ENCODE data around the gene CTAG1B.
"Not testable (repeated sequence)": the region's sequence is repeated elsewhere in the genome, so short reads cannot be mapped to it uniquely, and the experiment has no call there.

Gene CTAG1B

DNA sequence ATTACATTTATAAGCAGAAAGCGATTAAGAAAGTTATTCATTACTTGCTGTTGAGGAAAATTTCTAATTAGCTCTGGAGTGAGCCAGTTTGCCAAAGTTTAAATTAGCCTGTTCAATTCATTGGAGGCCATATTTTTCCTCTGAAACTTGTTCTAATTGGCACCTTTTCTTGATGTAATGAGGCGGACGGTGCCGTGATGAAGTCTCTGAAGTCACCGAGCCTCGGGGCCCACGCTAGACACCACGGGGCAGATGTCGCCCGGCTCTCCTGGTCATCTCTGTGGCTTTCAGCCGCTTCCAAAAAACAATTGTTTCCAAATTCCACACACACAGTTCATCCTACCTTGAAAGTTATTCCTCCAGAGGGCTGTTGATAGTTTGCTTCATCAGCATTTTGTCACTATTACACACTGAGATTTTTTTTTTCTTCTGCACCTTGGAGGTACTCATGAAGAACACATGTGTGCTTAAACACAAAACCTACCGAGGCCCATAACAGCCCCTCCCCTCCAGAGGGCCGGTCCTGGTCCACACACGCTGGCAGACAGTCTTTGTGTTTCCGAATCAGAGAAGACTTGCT, 38.2 kb upstream of the CTAG1B start:
- Mint-ChIP-seq H3K4me1 (no peaks in the 10 kb centered on the region), H3K9me3 (peaks cover 28% of the 10 kb centered on the region), H3K27me3 (ENCODE audit: low read depth) (no peaks in the 10 kb centered on the region), H3K27ac (no peak overlapping the region), H3K4me3 (no peak overlapping the region), H3K36me3 (ENCODE audit: low read depth) (no peaks in the 10 kb centered on the region)
- TF ChIP-seq, protein P1, sequence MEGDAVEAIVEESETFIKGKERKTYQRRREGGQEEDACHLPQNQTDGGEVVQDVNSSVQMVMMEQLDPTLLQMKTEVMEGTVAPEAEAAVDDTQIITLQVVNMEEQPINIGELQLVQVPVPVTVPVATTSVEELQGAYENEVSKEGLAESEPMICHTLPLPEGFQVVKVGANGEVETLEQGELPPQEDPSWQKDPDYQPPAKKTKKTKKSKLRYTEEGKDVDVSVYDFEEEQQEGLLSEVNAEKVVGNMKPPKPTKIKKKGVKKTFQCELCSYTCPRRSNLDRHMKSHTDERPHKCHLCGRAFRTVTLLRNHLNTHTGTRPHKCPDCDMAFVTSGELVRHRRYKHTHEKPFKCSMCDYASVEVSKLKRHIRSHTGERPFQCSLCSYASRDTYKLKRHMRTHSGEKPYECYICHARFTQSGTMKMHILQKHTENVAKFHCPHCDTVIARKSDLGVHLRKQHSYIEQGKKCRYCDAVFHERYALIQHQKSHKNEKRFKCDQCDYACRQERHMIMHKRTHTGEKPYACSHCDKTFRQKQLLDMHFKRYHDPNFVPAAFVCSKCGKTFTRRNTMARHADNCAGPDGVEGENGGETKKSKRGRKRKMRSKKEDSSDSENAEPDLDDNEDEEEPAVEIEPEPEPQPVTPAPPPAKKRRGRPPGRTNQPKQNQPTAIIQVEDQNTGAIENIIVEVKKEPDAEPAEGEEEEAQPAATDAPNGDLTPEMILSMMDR (IDR thresholded peaks at IDR 0.05; ENCODE audit: unreplicated experiment in 3 of 3): no peak

DNA sequence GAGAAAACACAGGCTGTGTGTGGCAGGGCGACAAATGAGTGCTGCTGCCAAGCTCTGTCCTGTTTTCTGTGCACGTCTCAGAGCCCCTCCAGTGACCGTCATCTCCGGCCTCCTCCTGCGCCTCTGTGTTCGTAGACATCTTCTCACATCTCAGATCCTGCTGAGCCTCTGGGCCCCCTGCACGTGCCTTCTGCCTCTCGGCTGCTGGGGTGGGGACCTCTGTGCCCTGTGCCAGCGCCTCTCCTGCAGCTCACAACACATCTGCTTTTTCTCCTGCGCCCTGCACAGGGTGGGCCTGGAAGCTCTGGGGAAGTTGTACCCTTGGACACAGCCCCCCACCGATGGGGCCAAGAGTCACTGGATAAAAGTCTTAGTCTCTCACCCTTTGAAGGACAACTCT, 36.7 kb upstream of the CTAG1B start:
- H3K4me1 Mint-ChIP-seq: no peaks in the 10 kb centered on the region
- peaks cover 21% of the 10 kb centered on the region for H3K9me3 Mint-ChIP-seq
- H3K4me3 Mint-ChIP-seq: no peak overlapping the region
- H3K36me3 Mint-ChIP-seq (ENCODE audit: low read depth): no peaks in the 10 kb centered on the region
- no peak overlapping the region for H3K27ac Mint-ChIP-seq
- no peaks in the 10 kb centered on the region for H3K27me3 Mint-ChIP-seq (ENCODE audit: low read depth)
- TF ChIP-seq, protein P1 (IDR thresholded peaks at IDR 0.05; ENCODE audit: unreplicated experiment in 3 of 3): no peak

DNA sequence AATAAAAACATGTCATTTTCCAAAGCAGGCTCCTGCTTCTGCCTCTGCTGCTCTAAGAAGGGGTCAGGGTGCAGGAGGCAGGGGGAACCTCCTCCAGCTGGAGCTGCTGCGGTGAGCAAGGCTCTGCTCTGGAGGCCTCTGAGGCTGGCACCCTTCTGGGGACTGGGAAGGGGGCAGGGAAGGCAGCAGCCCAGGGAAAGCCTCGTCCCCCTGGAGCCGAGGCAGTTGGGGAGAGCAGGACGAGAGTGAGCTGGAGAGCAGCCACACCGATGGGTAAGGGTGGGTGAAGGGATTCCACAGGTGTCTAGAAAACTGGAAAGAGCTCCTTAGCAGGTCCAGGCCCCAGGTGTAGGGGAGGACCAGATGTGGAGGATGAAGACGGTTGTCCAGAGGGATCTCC, 36.3 kb upstream of the CTAG1B start:
- H3K9me3 Mint-ChIP-seq: peaks cover 21% of the 10 kb centered on the region
- H3K4me3 Mint-ChIP-seq: no peak overlapping the region
- no peaks in the 10 kb centered on the region for H3K27me3 Mint-ChIP-seq (ENCODE audit: low read depth)
- H3K36me3 Mint-ChIP-seq (ENCODE audit: low read depth): no peaks in the 10 kb centered on the region
- no peak overlapping the region for H3K27ac Mint-ChIP-seq
- TF ChIP-seq, protein P1 (IDR thresholded peaks at IDR 0.05; ENCODE audit: unreplicated experiment in 3 of 3): no peak
- H3K4me1 Mint-ChIP-seq: no peaks in the 10 kb centered on the region

DNA sequence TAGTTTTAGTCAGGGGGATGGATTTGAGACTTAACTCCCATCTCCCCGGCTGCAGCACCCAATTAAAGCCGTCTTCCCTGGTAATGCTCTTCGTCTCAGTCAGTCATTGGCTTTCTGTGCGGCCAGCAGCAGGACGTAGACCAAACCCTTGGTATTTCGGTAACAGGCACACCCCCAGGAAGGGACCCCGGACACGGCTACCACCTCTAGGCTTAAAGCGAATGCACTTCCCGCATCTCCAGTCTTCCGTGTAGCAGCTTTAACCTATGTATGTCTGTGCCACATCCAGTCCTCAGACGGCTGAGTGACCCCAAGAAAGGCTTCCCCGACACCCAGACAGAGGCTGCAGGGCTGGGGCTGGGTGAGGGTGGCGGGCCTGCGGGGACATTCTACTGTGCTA, 35.8 kb upstream of the CTAG1B start:
- Mint-ChIP-seq H3K4me1 (no peaks in the 10 kb centered on the region), H3K9me3 (peaks cover 17% of the 10 kb centered on the region), H3K4me3 (no peak overlapping the region), H3K27me3 (ENCODE audit: low read depth) (no peaks in the 10 kb centered on the region), H3K36me3 (ENCODE audit: low read depth) (no peaks in the 10 kb centered on the region), H3K27ac (no peak overlapping the region)
- TF ChIP-seq, protein P1 (IDR thresholded peaks at IDR 0.05; ENCODE audit: unreplicated experiment in 3 of 3): no peak

DNA sequence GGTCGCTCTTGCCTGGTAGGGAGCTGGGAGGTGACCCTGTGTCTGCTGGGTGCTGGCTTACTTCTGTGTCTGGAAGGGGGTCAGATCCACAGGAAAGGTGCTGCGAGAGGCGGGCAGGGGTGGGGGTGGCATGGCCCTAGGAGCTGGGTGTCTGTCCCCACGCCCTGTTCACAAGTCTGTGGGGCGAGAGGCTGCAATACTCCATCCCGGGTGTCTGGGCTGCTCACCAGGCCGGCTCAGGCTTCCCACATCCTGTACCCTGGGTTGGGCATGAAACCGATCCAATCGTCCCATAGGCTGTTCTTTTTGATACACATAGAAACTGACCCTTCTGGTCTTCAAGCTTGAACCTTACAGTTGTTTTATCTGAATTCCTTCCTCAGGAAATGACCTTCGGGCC, 35.3 kb upstream of the CTAG1B start:
- Mint-ChIP-seq H3K36me3 (ENCODE audit: low read depth) (no peaks in the 10 kb centered on the region), H3K27ac (no peak overlapping the region), H3K4me3 (no peak overlapping the region), H3K4me1 (no peaks in the 10 kb centered on the region), H3K27me3 (ENCODE audit: low read depth) (no peaks in the 10 kb centered on the region), H3K9me3 (peaks cover 20% of the 10 kb centered on the region)
- TF ChIP-seq, protein P1 (IDR thresholded peaks at IDR 0.05; ENCODE audit: unreplicated experiment in 3 of 3): no peak

DNA sequence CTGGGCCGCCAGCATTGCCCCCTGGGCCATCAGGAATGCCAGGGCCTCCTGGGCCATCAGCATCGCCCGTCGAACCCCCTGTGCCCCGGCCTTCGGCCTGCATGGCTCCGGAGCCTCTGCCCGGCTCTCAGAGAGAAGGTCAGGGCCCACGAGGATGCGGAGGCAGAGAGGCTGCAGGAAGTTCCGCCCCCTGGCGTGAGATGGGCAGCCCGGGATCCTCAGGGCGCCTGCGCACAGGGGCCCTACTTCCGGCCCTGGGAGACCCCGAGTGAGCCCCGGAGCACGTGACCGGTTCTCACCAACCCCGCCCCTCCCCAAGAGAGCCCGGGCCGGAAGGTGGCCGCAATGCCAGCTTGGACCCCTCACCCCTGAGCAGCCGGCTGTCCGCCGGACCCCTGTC, 34.3 kb upstream of the CTAG1B start, which contains the start of gene CTAG2:
CTAG2 (minus strand) TSS at position 167 of the 400 bp plus-strand sequence; CDS start at position 103, 64 bp downstream.
- H3K9me3 Mint-ChIP-seq: peaks cover 13% of the 10 kb centered on the region
- H3K4me3 Mint-ChIP-seq; H3K27ac Mint-ChIP-seq; H3K27me3 Mint-ChIP-seq (ENCODE audit: low read depth); H3K4me1 Mint-ChIP-seq; H3K36me3 Mint-ChIP-seq (ENCODE audit: low read depth): not testable (repeated sequence)
